Thoracic aorta endothelial cell (primary cell): ENCODE data around the gene OR5J2. TPM values are rescaled to one million over a fixed set of nuclear protein-coding genes. Genes with fewer than 3 reads are reported as not detected.

ENCODE experiments used
- total RNA-seq: library from RNA; depleted of rRNA; stranded (reverse); fragments of >200 nt; gene quantifications from 2 replicates; pipeline ENCODE4 v1.2.3, GENCODE V29; 2012

The OR5J2 gene
- total RNA-seq: not detected in 2 replicates

GRCh38 chr11:56176318-56176717 lies at the start of gene OR5J2:
Gene OR5J2 (plus strand): TSS chr11:56176618. CDS start chr11:56176618, 0 bp downstream.

DNA sequence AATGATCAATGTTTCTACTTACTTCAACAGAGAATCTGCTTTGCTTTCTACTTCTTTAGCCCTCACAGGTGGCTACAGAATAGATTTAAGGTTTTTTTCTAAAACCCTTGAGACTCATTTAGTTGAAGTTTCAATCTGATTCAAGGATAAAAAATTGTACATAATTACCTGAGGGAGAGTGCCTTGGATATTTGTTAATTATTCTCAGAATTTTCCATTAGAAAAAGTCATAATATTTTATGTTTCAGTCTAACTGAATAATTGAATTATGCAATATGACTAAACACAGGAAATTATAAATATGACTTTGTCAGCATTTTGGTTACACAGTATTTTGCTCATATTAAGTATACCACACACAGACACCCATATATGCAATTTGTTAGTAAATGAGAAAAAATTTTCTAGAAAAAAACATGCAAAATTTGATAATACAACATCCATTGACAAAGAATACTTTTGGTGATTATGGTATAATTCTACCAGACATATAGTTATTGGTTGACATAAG lies 36.2 kb upstream of the OR5J2 start, which contains the start of gene OR8J3:
OR8J3 (minus strand) TSS at position 51 of the 511 bp plus-strand sequence. CDS start 2,483 bp downstream, outside the sequence.

DNA sequence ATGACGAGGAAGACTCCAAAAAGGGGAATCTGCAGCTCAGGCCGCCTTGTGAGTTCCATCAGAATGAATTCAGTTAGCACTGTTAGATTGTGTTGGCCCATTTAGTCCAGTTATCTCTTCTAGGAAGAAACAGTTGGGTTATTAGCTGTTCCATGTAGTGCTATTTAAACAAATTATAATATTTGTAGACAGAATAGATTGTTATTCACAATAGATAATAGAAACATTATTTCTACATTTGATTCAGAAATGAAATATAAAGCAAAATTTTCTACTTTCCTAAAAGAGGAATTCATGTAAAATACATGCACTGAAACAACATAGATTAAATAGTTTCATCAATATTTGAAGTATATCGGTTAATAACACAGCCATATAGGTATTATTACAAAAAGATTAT lies 16.2 kb upstream of the OR5J2 start, which contains the start of gene OR8K5:
OR8K5 (minus strand) TSS at position 101 of the 400 bp plus-strand sequence; CDS start at position 101, 0 bp downstream.

Other genes with a start within 250 kb of the OR5J2 start
- not detected in 2 replicates for gene OR5I1, start 240.2 kb upstream of the OR5J2 start, total RNA-seq
- gene OR10AG1, start 206.7 kb upstream of the OR5J2 start, total RNA-seq: not detected in 2 replicates
- not detected in 2 replicates for gene OR5F1, start 182.0 kb upstream of the OR5J2 start, total RNA-seq
- not detected in 2 replicates for gene OR5AS1, start 149.0 kb upstream of the OR5J2 start, total RNA-seq
- not detected in 2 replicates for gene OR8I2, start 83.3 kb upstream of the OR5J2 start, total RNA-seq
- not detected in 2 replicates for gene OR8H2, start 72.9 kb upstream of the OR5J2 start, total RNA-seq
- not detected in 2 replicates for gene OR8H3, start 54.2 kb upstream of the OR5J2 start, total RNA-seq
- not detected in 2 replicates for gene OR8J3, start 36.4 kb upstream of the OR5J2 start, total RNA-seq
- gene OR8K5, start 16.3 kb upstream of the OR5J2 start, total RNA-seq: not detected in 2 replicates
- gene OR5T2, start 57.6 kb downstream of the OR5J2 start, total RNA-seq: not detected in 2 replicates
- not detected in 2 replicates for gene OR5T3, start 75.6 kb downstream of the OR5J2 start, total RNA-seq
- not detected in 2 replicates for gene OR5T1, start 97.5 kb downstream of the OR5J2 start, total RNA-seq
- not detected in 2 replicates for gene OR8H1, start 115.6 kb downstream of the OR5J2 start, total RNA-seq
- not detected in 2 replicates for gene OR8K3, start 138.5 kb downstream of the OR5J2 start, total RNA-seq
- gene OR8K1, start 169.4 kb downstream of the OR5J2 start, total RNA-seq: not detected in 2 replicates
- not detected in 2 replicates for gene OR8J1, start 177.7 kb downstream of the OR5J2 start, total RNA-seq
- gene OR8U1, start 199.0 kb downstream of the OR5J2 start, total RNA-seq: not detected in 2 replicates
- not detected in 2 replicates for gene OR5AL1, start 236.1 kb downstream of the OR5J2 start, total RNA-seq